Measurements from ENCODE around the gene CDH26.
A peak's percentile ranks its signal among the peaks of the same experiment; 100 is the strongest.

Gene CDH26

DNA sequence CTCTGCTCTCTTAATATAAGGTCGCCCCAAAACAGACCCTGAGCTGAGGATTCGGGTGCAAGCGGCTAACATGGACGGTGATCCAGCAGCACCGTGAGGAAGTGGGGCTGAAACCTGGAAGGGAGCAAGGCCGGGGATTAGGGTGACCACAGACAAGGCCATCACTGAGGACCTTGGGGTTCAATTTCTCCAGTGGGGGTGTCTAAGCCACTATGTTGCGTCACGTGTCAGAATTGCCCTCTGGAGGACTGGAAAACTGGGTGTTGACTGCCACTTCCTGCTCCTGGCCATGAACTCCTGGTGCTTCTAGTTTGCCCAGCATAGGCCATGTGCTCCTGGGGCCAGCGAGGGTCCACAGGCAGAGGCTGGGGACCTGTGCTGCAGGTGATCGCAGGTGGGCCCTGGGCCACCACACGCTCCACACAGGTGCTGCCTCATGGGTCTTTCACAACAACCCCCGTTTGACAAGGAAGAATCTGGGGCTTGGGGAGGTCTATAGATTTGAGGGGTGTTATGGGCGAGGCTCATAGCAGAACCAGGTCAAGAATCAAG, 101.9 kb downstream of the CDH26 start:
- DNase-seq: no peak
- Histone ChIP-seq H2BK5ac (ENCODE audit: low read depth, low read length, poor library complexity, severe bottlenecking) (no peak overlapping the region), H2AK5ac (ENCODE audit: low read length, severe bottlenecking) (peak overlapping the region; percentile 8), H3K14ac (ENCODE audit: low read length in 2 of 2) (no peak overlapping the region), H3K27ac (ENCODE audit: low read length, poor library complexity, severe bottlenecking) (no peak overlapping the region), H2BK15ac (ENCODE audit: low read depth, poor library complexity, severe bottlenecking) (no peak overlapping the region), H2BK120ac (ENCODE audit: low read depth, low read length) (no peak overlapping the region), H3K4ac (ENCODE audit: low read depth in 1 of 2, low read length in 2 of 2) (no peak overlapping the region), H3K79me1 (replicated peaks; ENCODE audit: low read length, poor library complexity, severe bottlenecking) (no peaks in the 10 kb centered on the region), H3K9ac (ENCODE audit: low read length) (no peak overlapping the region), H2AFZ (ENCODE audit: low read depth, low read length) (no peak overlapping the region), H2BK12ac (ENCODE audit: low read length in 2 of 2) (no peak overlapping the region), H4K8ac (ENCODE audit: low read length) (no peak overlapping the region), H3K36me3 (ENCODE audit: control insufficient read depth in 1 of 2, insufficient read depth in 2 of 2, low read depth in 1 of 2, low read length in 2 of 2) (no peaks in the 10 kb centered on the region), H3K4me1 (ENCODE audit: control insufficient read depth, insufficient read depth, low read depth, low read length) (peaks cover 31% of the 10 kb centered on the region), H3K4me2 (ENCODE audit: low read length, poor library complexity, severe bottlenecking) (no peak overlapping the region), H3K23ac (ENCODE audit: low read length in 2 of 2) (no peak overlapping the region), H3K4me3 (ENCODE audit: insufficient read depth in 1 of 2, low read depth in 1 of 2, low read length in 2 of 2) (no peak overlapping the region), H3K27me3 (ENCODE audit: control insufficient read depth in 1 of 2, insufficient read depth in 1 of 2, low read length in 2 of 2) (peaks cover 0 to 18% of the 10 kb centered on the region in 2 experiments), H3K18ac (ENCODE audit: low read depth in 1 of 2, low read length in 2 of 2) (no peak overlapping the region), H4K91ac (ENCODE audit: low read length) (no peak overlapping the region), H3K9me3 (ENCODE audit: control insufficient read depth, low read length) (no peaks in the 10 kb centered on the region)
- 90% methylated on average over 13 of the region's 13 CpGs for WGBS

DNA sequence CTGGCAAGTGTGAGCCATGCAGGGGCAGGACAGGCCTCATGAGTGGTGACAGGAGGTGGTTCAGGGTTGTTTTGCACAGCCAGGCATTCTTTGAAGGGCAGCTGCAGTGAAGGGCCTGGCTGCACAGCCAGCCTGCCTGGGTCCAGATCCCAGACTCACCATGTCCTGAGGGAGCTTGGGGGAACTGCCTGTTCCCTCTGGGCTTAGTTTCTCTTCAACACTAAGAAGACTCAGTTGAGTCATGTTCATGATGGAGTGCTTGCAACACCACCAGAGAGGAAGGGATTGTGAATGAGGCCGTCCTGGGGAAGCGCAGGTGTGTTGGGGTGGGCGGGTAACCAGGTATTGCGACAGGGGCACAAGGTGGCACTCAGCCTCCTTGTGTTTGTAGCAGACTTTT, 102.4 kb downstream of the CDH26 start:
- no peak overlapping the region for H3K4me3 ChIP-seq (ENCODE audit: insufficient read depth in 1 of 2, low read depth in 1 of 2, low read length in 2 of 2)
- no peak overlapping the region for H2BK5ac ChIP-seq (ENCODE audit: low read depth, low read length, poor library complexity, severe bottlenecking)
- no peak for DNase-seq
- no peak overlapping the region for H2BK12ac ChIP-seq (ENCODE audit: low read length in 2 of 2)
- no peak overlapping the region for H3K27ac ChIP-seq (ENCODE audit: low read length, poor library complexity, severe bottlenecking)
- no peak overlapping the region for H4K91ac ChIP-seq (ENCODE audit: low read length)
- H3K27me3 ChIP-seq (ENCODE audit: control insufficient read depth in 1 of 2, insufficient read depth in 1 of 2, low read length in 2 of 2): peaks cover 0 to 18% of the 10 kb centered on the region in 2 experiments
- no peaks in the 10 kb centered on the region for H3K36me3 ChIP-seq (ENCODE audit: control insufficient read depth in 1 of 2, insufficient read depth in 2 of 2, low read depth in 1 of 2, low read length in 2 of 2)
- no peak overlapping the region for H4K8ac ChIP-seq (ENCODE audit: low read length)
- H2AFZ ChIP-seq (ENCODE audit: low read depth, low read length): no peak overlapping the region
- peak overlapping the region; percentile 8 for H2AK5ac ChIP-seq (ENCODE audit: low read length, severe bottlenecking)
- H3K14ac ChIP-seq (ENCODE audit: low read length in 2 of 2): no peak overlapping the region
- H3K9me3 ChIP-seq (ENCODE audit: control insufficient read depth, low read length): peaks cover under 1% of the 10 kb centered on the region
- no peak overlapping the region for H3K4ac ChIP-seq (ENCODE audit: low read depth in 1 of 2, low read length in 2 of 2)
- 98% methylated on average over 4 of the region's 4 CpGs for WGBS
- H2BK120ac ChIP-seq (ENCODE audit: low read depth, low read length): no peak overlapping the region
- no peaks in the 10 kb centered on the region for H3K79me1 ChIP-seq (replicated peaks; ENCODE audit: low read length, poor library complexity, severe bottlenecking)
- no peak overlapping the region for H3K23ac ChIP-seq (ENCODE audit: low read length in 2 of 2)
- no peak overlapping the region for H2BK15ac ChIP-seq (ENCODE audit: low read depth, poor library complexity, severe bottlenecking)
- peaks cover 30% of the 10 kb centered on the region for H3K4me1 ChIP-seq (ENCODE audit: control insufficient read depth, insufficient read depth, low read depth, low read length)
- H3K4me2 ChIP-seq (ENCODE audit: low read length, poor library complexity, severe bottlenecking): no peak overlapping the region
- H3K18ac ChIP-seq (ENCODE audit: low read depth in 1 of 2, low read length in 2 of 2): no peak overlapping the region
- H3K9ac ChIP-seq (ENCODE audit: low read length): no peak overlapping the region

DNA sequence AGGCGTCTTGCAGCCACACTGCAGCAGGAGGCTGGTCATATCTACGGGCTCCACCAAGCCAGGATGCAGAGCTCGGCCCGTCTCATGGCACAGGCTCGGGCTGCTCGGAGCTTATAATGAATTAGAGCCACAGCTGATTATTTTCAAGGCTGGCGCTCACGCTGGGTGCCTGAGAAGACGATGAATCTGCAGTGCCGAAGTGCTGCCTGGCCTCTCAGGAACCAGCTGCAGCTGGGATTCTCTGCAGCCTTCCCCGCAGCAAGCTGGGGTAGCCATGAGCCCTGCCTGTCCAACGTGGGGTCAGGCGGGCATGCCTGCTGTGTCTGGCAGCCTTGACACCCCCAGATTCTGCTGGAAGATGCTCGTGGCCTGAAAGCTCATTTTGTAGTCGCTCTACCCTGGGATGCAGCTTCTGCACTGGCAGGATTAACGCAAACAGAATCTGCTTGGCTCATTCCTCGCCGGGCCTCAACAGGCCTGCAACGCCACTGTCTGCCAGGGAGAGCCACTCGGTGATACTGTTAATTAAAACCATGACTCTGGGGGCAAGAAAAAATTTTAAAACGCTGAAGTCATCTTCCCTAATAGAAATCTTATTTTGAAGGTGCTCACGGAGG, 104.3 kb downstream of the CDH26 start:
- Histone ChIP-seq H3K23ac (ENCODE audit: low read length in 2 of 2) (no peak overlapping the region), H3K9ac (ENCODE audit: low read length) (peak overlapping the region; percentile 74), H3K79me1 (replicated peaks; ENCODE audit: low read length, poor library complexity, severe bottlenecking) (no peaks in the 10 kb centered on the region), H3K4me2 (ENCODE audit: low read length, poor library complexity, severe bottlenecking) (no peak overlapping the region), H2BK15ac (ENCODE audit: low read depth, poor library complexity, severe bottlenecking) (no peak overlapping the region), H3K18ac (ENCODE audit: low read depth in 1 of 2, low read length in 2 of 2) (peak overlapping the region in 1 of 2 experiments; percentile 17), H3K27ac (ENCODE audit: low read length, poor library complexity, severe bottlenecking) (peak overlapping the region; percentile 72), H3K9me3 (ENCODE audit: control insufficient read depth, low read length) (peaks cover 7% of the 10 kb centered on the region), H3K14ac (ENCODE audit: low read length in 2 of 2) (no peak overlapping the region), H3K4me3 (ENCODE audit: insufficient read depth in 1 of 2, low read depth in 1 of 2, low read length in 2 of 2) (peak overlapping the region in 1 of 2 experiments; percentile 68), H2BK12ac (ENCODE audit: low read length in 2 of 2) (no peak overlapping the region), H3K4me1 (ENCODE audit: control insufficient read depth, insufficient read depth, low read depth, low read length) (peaks cover 28% of the 10 kb centered on the region), H3K36me3 (ENCODE audit: control insufficient read depth in 1 of 2, insufficient read depth in 2 of 2, low read depth in 1 of 2, low read length in 2 of 2) (no peaks in the 10 kb centered on the region), H3K27me3 (ENCODE audit: control insufficient read depth in 1 of 2, insufficient read depth in 1 of 2, low read length in 2 of 2) (peaks cover 0 to 23% of the 10 kb centered on the region in 2 experiments), H2AFZ (ENCODE audit: low read depth, low read length) (no peak overlapping the region), H4K8ac (ENCODE audit: low read length) (no peak overlapping the region), H2AK5ac (ENCODE audit: low read length, severe bottlenecking) (peak overlapping the region; percentile 40), H3K4ac (ENCODE audit: low read depth in 1 of 2, low read length in 2 of 2) (no peak overlapping the region), H2BK120ac (ENCODE audit: low read depth, low read length) (no peak overlapping the region), H2BK5ac (ENCODE audit: low read depth, low read length, poor library complexity, severe bottlenecking) (no peak overlapping the region), H4K91ac (ENCODE audit: low read length) (peak overlapping the region; percentile 6)
- DNase-seq: no peak
- WGBS: 82% methylated on average over 22 of the region's 22 CpGs

DNA sequence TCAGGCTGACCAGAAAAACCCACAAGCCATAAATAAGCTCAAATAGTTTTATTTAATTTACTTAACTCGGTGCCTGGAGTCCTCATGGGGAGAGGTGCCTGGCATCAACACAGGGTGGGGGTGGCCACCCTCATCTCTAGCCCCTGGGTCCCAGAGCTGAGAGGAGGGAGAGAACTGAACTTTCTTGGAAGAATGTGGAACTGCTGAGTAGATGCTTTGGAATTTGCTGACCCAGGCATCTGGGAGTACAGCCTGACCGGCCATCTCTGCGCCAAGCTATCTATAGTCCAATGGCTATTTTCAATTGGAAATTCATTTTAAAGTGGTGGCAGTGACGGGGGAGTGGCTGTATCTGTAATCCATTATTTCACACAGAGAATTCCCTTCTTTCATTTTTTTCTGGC, 104.8 kb downstream of the CDH26 start:
- H3K27ac ChIP-seq (ENCODE audit: low read length, poor library complexity, severe bottlenecking): peak overlapping the region; percentile 72
- H3K4me2 ChIP-seq (ENCODE audit: low read length, poor library complexity, severe bottlenecking): no peak overlapping the region
- no peak overlapping the region for H2BK120ac ChIP-seq (ENCODE audit: low read depth, low read length)
- no peaks in the 10 kb centered on the region for H3K36me3 ChIP-seq (ENCODE audit: control insufficient read depth in 1 of 2, insufficient read depth in 2 of 2, low read depth in 1 of 2, low read length in 2 of 2)
- H3K4me3 ChIP-seq (ENCODE audit: insufficient read depth in 1 of 2, low read depth in 1 of 2, low read length in 2 of 2): peak overlapping the region in 1 of 2 experiments; percentile 68
- no peak overlapping the region for H2BK12ac ChIP-seq (ENCODE audit: low read length in 2 of 2)
- no peak overlapping the region for H4K91ac ChIP-seq (ENCODE audit: low read length)
- H2AFZ ChIP-seq (ENCODE audit: low read depth, low read length): no peak overlapping the region
- H3K27me3 ChIP-seq (ENCODE audit: control insufficient read depth in 1 of 2, insufficient read depth in 1 of 2, low read length in 2 of 2): peaks cover 0 to 25% of the 10 kb centered on the region in 2 experiments
- H3K9me3 ChIP-seq (ENCODE audit: control insufficient read depth, low read length): peaks cover 7% of the 10 kb centered on the region
- no peak overlapping the region for H2AK5ac ChIP-seq (ENCODE audit: low read length, severe bottlenecking)
- no peak overlapping the region for H4K8ac ChIP-seq (ENCODE audit: low read length)
- H3K4me1 ChIP-seq (ENCODE audit: control insufficient read depth, insufficient read depth, low read depth, low read length): peaks cover 23% of the 10 kb centered on the region
- no peak overlapping the region for H3K18ac ChIP-seq (ENCODE audit: low read depth in 1 of 2, low read length in 2 of 2)
- DNase-seq: peak; percentile 26
- no peak overlapping the region for H2BK5ac ChIP-seq (ENCODE audit: low read depth, low read length, poor library complexity, severe bottlenecking)
- H3K23ac ChIP-seq (ENCODE audit: low read length in 2 of 2): no peak overlapping the region
- H3K4ac ChIP-seq (ENCODE audit: low read depth in 1 of 2, low read length in 2 of 2): no peak overlapping the region
- H3K14ac ChIP-seq (ENCODE audit: low read length in 2 of 2): no peak overlapping the region
- H2BK15ac ChIP-seq (ENCODE audit: low read depth, poor library complexity, severe bottlenecking): no peak overlapping the region
- peak overlapping the region; percentile 74 for H3K9ac ChIP-seq (ENCODE audit: low read length)
- WGBS: 49% methylated on average over 3 of the region's 4 CpGs
- H3K79me1 ChIP-seq (replicated peaks; ENCODE audit: low read length, poor library complexity, severe bottlenecking): no peaks in the 10 kb centered on the region

Measured in mesenchymal stem cell (in vitro differentiated cells and primary cell).